ENCODE results near the gene MAGI2. TPM values are rescaled to one million over a fixed set of nuclear protein-coding genes. Genes with fewer than 3 reads are reported as not detected.

The MAGI2 gene
- total RNA-seq, 1 donor: 18.8 TPM

DNA sequence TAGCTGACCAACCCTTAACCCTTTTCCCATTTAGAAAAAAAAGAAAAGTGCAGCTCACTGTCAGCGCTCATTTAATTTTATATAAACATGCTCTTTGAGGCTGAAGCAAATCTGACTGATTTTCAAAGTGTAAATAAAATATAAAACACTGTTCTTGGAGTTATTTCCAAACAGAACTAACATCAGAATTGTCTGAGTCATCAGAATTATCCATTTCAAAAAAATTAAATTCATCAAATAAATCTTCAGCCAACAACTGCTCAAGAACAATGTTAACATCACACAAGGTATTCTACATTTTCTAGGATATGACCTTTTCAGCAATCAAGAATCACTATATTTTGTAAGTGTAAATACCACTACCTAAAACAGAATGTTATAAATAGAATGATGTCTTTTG, 93.6 kb downstream of the MAGI2 start:
- TF ChIP-seq, protein P1, sequence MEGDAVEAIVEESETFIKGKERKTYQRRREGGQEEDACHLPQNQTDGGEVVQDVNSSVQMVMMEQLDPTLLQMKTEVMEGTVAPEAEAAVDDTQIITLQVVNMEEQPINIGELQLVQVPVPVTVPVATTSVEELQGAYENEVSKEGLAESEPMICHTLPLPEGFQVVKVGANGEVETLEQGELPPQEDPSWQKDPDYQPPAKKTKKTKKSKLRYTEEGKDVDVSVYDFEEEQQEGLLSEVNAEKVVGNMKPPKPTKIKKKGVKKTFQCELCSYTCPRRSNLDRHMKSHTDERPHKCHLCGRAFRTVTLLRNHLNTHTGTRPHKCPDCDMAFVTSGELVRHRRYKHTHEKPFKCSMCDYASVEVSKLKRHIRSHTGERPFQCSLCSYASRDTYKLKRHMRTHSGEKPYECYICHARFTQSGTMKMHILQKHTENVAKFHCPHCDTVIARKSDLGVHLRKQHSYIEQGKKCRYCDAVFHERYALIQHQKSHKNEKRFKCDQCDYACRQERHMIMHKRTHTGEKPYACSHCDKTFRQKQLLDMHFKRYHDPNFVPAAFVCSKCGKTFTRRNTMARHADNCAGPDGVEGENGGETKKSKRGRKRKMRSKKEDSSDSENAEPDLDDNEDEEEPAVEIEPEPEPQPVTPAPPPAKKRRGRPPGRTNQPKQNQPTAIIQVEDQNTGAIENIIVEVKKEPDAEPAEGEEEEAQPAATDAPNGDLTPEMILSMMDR (IDR thresholded peaks at IDR 0.05; ENCODE audit: extremely low read depth, low read depth, low read length): no peak
- H2AFZ ChIP-seq (ENCODE audit: low read length): no peak overlapping the region
- DNase-seq (ENCODE audit: insufficient read length, low spot score, missing footprints): no peak
- no peak overlapping the region for H3K27ac ChIP-seq (ENCODE audit: low read depth, low read length)
- no peaks in the 10 kb centered on the region for H3K27me3 ChIP-seq (ENCODE audit: insufficient read depth, low read length)
- H3K9me3 ChIP-seq (ENCODE audit: low read depth, low read length): no peaks in the 10 kb centered on the region
- H3K4me2 ChIP-seq (ENCODE audit: insufficient read depth, low read length): no peak overlapping the region
- H3K79me2 ChIP-seq (ENCODE audit: insufficient read depth, low read length): peaks cover 5% of the 10 kb centered on the region
- H3K4me3 ChIP-seq (ENCODE audit: insufficient read depth, low read length): no peak overlapping the region
- no peaks in the 10 kb centered on the region for H3K36me3 ChIP-seq (ENCODE audit: insufficient read depth, low read length)
- no peaks in the 10 kb centered on the region for H4K20me1 ChIP-seq (ENCODE audit: insufficient read depth, low read length)
- H3K4me1 ChIP-seq (ENCODE audit: insufficient read depth, low read length): no peaks in the 10 kb centered on the region

DNA sequence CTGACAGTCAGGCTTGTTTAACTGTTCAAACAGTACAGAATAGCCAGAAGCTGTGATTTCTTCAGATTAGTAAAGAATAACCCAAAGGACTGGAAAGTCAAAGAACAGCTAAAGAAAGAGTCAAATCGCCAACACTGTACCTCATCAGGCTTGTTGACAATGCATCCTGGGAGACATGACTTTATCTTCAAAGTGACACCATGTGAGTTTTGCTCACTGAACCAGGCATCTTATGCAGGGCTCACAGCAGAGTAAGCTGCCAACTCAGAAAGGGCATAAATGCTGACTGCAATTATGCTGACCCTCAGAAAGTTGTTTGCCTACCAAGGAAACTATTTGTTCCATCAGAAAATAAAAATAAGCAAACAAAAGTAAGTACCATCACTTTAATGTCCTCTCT, 96.4 kb downstream of the MAGI2 start:
- Histone ChIP-seq H3K27me3 (ENCODE audit: insufficient read depth, low read length) (no peaks in the 10 kb centered on the region), H3K4me3 (ENCODE audit: insufficient read depth, low read length) (no peak overlapping the region), H3K4me1 (ENCODE audit: insufficient read depth, low read length) (no peaks in the 10 kb centered on the region), H3K9me3 (ENCODE audit: low read depth, low read length) (no peaks in the 10 kb centered on the region), H3K36me3 (ENCODE audit: insufficient read depth, low read length) (no peaks in the 10 kb centered on the region), H3K27ac (ENCODE audit: low read depth, low read length) (no peak overlapping the region), H3K79me2 (ENCODE audit: insufficient read depth, low read length) (peaks cover 5% of the 10 kb centered on the region), H2AFZ (ENCODE audit: low read length) (no peak overlapping the region), H4K20me1 (ENCODE audit: insufficient read depth, low read length) (no peaks in the 10 kb centered on the region), H3K4me2 (ENCODE audit: insufficient read depth, low read length) (no peak overlapping the region)
- TF ChIP-seq, protein P1 (IDR thresholded peaks at IDR 0.05; ENCODE audit: extremely low read depth, low read depth, low read length): no peak
- DNase-seq (ENCODE audit: insufficient read length, low spot score, missing footprints): no peak

DNA sequence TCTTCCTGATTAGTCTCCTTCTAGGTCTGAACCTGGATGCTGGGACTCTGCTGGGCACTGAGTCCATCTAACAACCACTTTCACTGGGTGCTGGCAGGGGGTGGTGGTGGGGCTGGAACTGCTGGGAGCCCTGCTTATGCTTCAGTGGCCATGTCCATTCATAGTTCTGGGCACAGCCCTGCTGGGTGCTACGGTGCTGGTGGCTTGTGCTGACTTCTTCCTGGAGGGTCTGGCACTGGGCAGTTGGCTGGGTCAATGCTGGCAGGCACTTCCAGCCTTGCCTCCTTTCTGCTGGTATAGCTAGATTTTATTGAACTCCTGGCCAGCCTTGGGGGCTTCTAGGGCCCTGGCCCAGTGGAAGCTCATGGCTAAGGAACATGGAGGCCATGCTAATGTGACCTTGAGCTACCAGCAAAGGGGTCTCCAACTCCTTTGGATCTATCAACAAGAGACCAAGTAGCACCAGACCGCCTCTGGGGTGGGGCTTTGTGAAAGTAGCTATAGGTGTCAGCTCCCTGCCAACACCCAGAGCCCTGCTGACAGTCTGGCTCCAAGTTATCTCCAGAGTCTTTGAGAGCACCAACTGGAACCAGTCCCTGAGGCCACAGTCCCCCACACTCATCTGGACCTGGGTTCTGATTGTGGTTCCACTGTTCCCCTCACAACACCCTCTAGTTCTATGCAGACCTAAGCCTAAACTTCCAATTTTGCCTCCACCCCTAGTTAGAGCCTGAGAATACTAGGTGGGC, 99.6 kb downstream of the MAGI2 start:
- Histone ChIP-seq H2AFZ (ENCODE audit: low read length) (no peak overlapping the region), H3K4me1 (ENCODE audit: insufficient read depth, low read length) (no peaks in the 10 kb centered on the region)
- TF ChIP-seq, protein P1 (IDR thresholded peaks at IDR 0.05; ENCODE audit: extremely low read depth, low read depth, low read length): no peak

DNA sequence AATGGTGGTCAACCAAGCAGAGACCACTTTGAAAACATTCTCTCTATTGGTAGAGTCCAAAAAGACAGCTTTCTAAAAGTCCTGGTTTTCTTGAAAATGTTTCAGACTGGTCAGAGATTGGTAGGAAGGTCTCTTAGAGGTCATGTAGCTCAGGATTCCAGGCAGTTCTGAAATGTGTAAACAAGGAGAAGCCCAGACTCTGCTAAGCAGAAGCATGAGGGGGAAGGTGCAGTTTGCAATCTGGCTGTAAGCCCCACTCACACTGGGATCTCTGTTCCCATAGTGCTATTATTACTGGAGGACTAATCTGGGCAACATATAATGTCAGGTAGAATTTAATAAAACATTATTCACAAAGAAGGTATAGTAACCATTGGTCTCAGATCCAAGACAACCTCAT, 101.1 kb downstream of the MAGI2 start:
- Histone ChIP-seq H3K4me1 (ENCODE audit: insufficient read depth, low read length) (no peaks in the 10 kb centered on the region), H3K4me3 (ENCODE audit: insufficient read depth, low read length) (no peak overlapping the region), H2AFZ (ENCODE audit: low read length) (no peak overlapping the region), H3K36me3 (ENCODE audit: insufficient read depth, low read length) (no peaks in the 10 kb centered on the region), H3K9me3 (ENCODE audit: low read depth, low read length) (no peaks in the 10 kb centered on the region), H4K20me1 (ENCODE audit: insufficient read depth, low read length) (no peaks in the 10 kb centered on the region), H3K27ac (ENCODE audit: low read depth, low read length) (no peak overlapping the region), H3K4me2 (ENCODE audit: insufficient read depth, low read length) (no peak overlapping the region), H3K27me3 (ENCODE audit: insufficient read depth, low read length) (no peaks in the 10 kb centered on the region), H3K79me2 (ENCODE audit: insufficient read depth, low read length) (no peaks in the 10 kb centered on the region)
- DNase-seq (ENCODE audit: insufficient read length, low spot score, missing footprints): no peak
- TF ChIP-seq, protein P1 (IDR thresholded peaks at IDR 0.05; ENCODE audit: extremely low read depth, low read depth, low read length): no peak

More for the DNA sequence above, 99.6 kb downstream of the MAGI2 start:
- no peaks in the 10 kb centered on the region for H3K27me3 ChIP-seq (ENCODE audit: insufficient read depth, low read length)
- H3K9me3 ChIP-seq (ENCODE audit: low read depth, low read length): no peaks in the 10 kb centered on the region
- no peak overlapping the region for H3K27ac ChIP-seq (ENCODE audit: low read depth, low read length)
- no peaks in the 10 kb centered on the region for H4K20me1 ChIP-seq (ENCODE audit: insufficient read depth, low read length)
- H3K36me3 ChIP-seq (ENCODE audit: insufficient read depth, low read length): no peaks in the 10 kb centered on the region
- H3K4me2 ChIP-seq (ENCODE audit: insufficient read depth, low read length): no peak overlapping the region
- H3K4me3 ChIP-seq (ENCODE audit: insufficient read depth, low read length): no peak overlapping the region
- DNase-seq (ENCODE audit: insufficient read length, low spot score, missing footprints): peak; percentile 52
- peaks cover 5% of the 10 kb centered on the region for H3K79me2 ChIP-seq (ENCODE audit: insufficient read depth, low read length)

Data from osteoblast (primary cell).